WTC11 (cell line): Measurements from ENCODE around the gene KHDC4. TPM values are rescaled to one million over a fixed set of nuclear protein-coding genes. Genes with fewer than 3 reads are reported as not detected.

Experiments used
- ATAC-seq: fragments of 200-7000 bp; cut with Tn5 transposase; 2 replicates; pipeline ENCODE4 v1.10.0; 2021; ENCODE audit warnings: mild to moderate bottlenecking, moderate library complexity
- CTCF ChIA-PET: fragments of 300-600 bp; sonication (Branson Sonifier 250); formaldehyde crosslinking; loops from one replicate; lab custom pipeline; 2021; ENCODE audit warnings: antibody characterized with exemption; lab: Charles Lee
- POLR2A ChIA-PET: fragments of 350-600 bp; sonication (Branson Sonifier 250); formaldehyde crosslinking; loops from one replicate; lab custom pipeline; 2021; ENCODE audit warnings: antibody characterized with exemption; lab: Charles Lee
- DNase-seq: peaks from one replicate; pipeline ENCODE4 v3.0.0; 2021; ENCODE audit warnings: low spot score
- H3K27ac Mint-ChIP-seq: 2 replicates; pipeline ENCODE4 v1.8.0; 2021; ENCODE audit warnings: mixed read lengths
- H3K27me3 Mint-ChIP-seq: 2 replicates; pipeline ENCODE4 v1.8.0; 2021; ENCODE audit warnings: low read depth, mild to moderate bottlenecking, moderate library complexity, mixed read lengths
- H3K36me3 Mint-ChIP-seq: 2 replicates; pipeline ENCODE4 v1.8.0; 2021; ENCODE audit warnings: mixed read lengths
- H3K4me1 Mint-ChIP-seq: 2 replicates; pipeline ENCODE4 v1.8.0; 2022; ENCODE audit warnings: mixed read lengths
- H3K4me3 Mint-ChIP-seq: 2 replicates; pipeline ENCODE4 v1.8.0; 2021; ENCODE audit warnings: mild to moderate bottlenecking, moderate library complexity, mixed read lengths
- H3K9me3 Mint-ChIP-seq: 2 replicates; pipeline ENCODE4 v1.8.0; 2021; ENCODE audit warnings: mixed read lengths
- AFF4 ChIP-seq: sonication (generic); formaldehyde crosslinking; IDR thresholded peaks from 2 replicates; pipeline ENCODE4 v1.8.1; 2023; ENCODE audit warnings: mild to moderate bottlenecking, missing genetic modification reagents, borderline replicate concordance
- AR ChIP-seq: fragments of 250-450 bp; sonication (Bioruptor Pico); IDR thresholded peaks from 2 replicates; pipeline ENCODE4 v1.9.0; 2021; ENCODE audit warnings: mild to moderate bottlenecking
- ATF2 ChIP-seq: sonication (generic); formaldehyde crosslinking; IDR thresholded peaks from 2 replicates; pipeline ENCODE4 v1.8.1; 2022; ENCODE audit warnings: low read depth, missing genetic modification reagents, borderline replicate concordance
- ATF6 ChIP-seq: sonication (generic); formaldehyde crosslinking; IDR thresholded peaks from 2 replicates; pipeline ENCODE4 v1.8.1; 2023; ENCODE audit warnings: mild to moderate bottlenecking, missing genetic modification reagents
- CREB1 ChIP-seq: sonication (generic); formaldehyde crosslinking; IDR thresholded peaks from 2 replicates; pipeline ENCODE4 v1.8.0; 2023; ENCODE audit warnings: mild to moderate bottlenecking, missing genetic modification reagents
- ELF4 ChIP-seq: sonication (generic); formaldehyde crosslinking; IDR thresholded peaks from 2 replicates; pipeline ENCODE4 v1.8.1; 2022; ENCODE audit warnings: low read depth, mild to moderate bottlenecking, moderate library complexity, missing genetic modification reagents
- EMX1 ChIP-seq: fragments of 250-450 bp; sonication (Bioruptor Pico); IDR thresholded peaks from 2 replicates; pipeline ENCODE4 v1.8.0; 2021; ENCODE audit warnings: mild to moderate bottlenecking
- FOXP1 ChIP-seq: sonication (generic); formaldehyde crosslinking; IDR thresholded peaks from 2 replicates; pipeline ENCODE4 v1.8.0; 2022; ENCODE audit warnings: missing genetic modification reagents, mild to moderate bottlenecking, moderate library complexity, borderline replicate concordance
- GABPB1 ChIP-seq: sonication (generic); formaldehyde crosslinking; IDR thresholded peaks from 2 replicates; pipeline ENCODE4 v1.8.1; 2023; ENCODE audit warnings: mild to moderate bottlenecking, missing genetic modification reagents
- GRHL2 ChIP-seq: fragments of 250-450 bp; sonication (Bioruptor Pico); IDR thresholded peaks from 2 replicates; pipeline ENCODE4 v1.8.0; 2022; ENCODE audit warnings: mild to moderate bottlenecking, moderate library complexity; ENCODE audit not compliant: insufficient replicate concordance, severe bottlenecking
- IRF1 ChIP-seq: sonication (generic); formaldehyde crosslinking; IDR thresholded peaks from 2 replicates; pipeline ENCODE4 v1.8.0; 2023; ENCODE audit warnings: missing genetic modification reagents
- JUN ChIP-seq: sonication (generic); formaldehyde crosslinking; IDR thresholded peaks from 2 replicates; pipeline ENCODE4 v1.8.0; 2023; ENCODE audit warnings: mild to moderate bottlenecking, missing genetic modification reagents
- KAT7 ChIP-seq: sonication (generic); formaldehyde crosslinking; IDR thresholded peaks from 2 replicates; pipeline ENCODE4 v1.8.1; 2023; ENCODE audit warnings: missing genetic modification reagents, mild to moderate bottlenecking, borderline replicate concordance
- NFYB ChIP-seq: sonication (generic); formaldehyde crosslinking; conservative IDR thresholded peaks from 2 replicates; pipeline ENCODE4 v1.8.0; 2022; ENCODE audit warnings: low read depth, missing genetic modification reagents
- SMAD4 ChIP-seq: sonication (generic); formaldehyde crosslinking; IDR thresholded peaks from 2 replicates; pipeline ENCODE4 v1.8.0; 2022; ENCODE audit warnings: mild to moderate bottlenecking, missing genetic modification reagents
- TCF7 ChIP-seq: sonication (generic); formaldehyde crosslinking; IDR thresholded peaks from 2 replicates; pipeline ENCODE4 v1.8.0; 2022; ENCODE audit warnings: mild to moderate bottlenecking, low read depth, missing genetic modification reagents, moderate library complexity
- USF1 ChIP-seq: sonication (generic); formaldehyde crosslinking; IDR thresholded peaks from 2 replicates; pipeline ENCODE4 v1.8.0; 2022; ENCODE audit warnings: mild to moderate bottlenecking, missing genetic modification reagents
- ZNF138 ChIP-seq: sonication (generic); formaldehyde crosslinking; conservative IDR thresholded peaks from 2 replicates; pipeline ENCODE4 v1.8.1; 2022; ENCODE audit warnings: mild to moderate bottlenecking, moderate library complexity, missing genetic modification reagents
- ZNF219 ChIP-seq: sonication (generic); formaldehyde crosslinking; IDR thresholded peaks from 2 replicates; pipeline ENCODE4 v1.8.0; 2023; ENCODE audit warnings: missing genetic modification reagents, mild to moderate bottlenecking, borderline replicate concordance
- ZNF232 ChIP-seq: sonication (generic); formaldehyde crosslinking; IDR thresholded peaks from 2 replicates; pipeline ENCODE4 v1.8.0; 2022; ENCODE audit warnings: mild to moderate bottlenecking, missing genetic modification reagents
- total RNA-seq: library from RNA; stranded (reverse); gene quantifications from 3 replicates; pipeline ENCODE4 v1.2.3, GENCODE V29; 2021

The KHDC4 gene
- total RNA-seq, 1 experiment from 2014 or later: 64.4 TPM

- Mint-ChIP-seq H3K4me1 (no peaks in the 10 kb centered on the region), H3K27me3 (no peaks in the 10 kb centered on the region), H3K36me3 (peaks cover 59% of the 10 kb centered on the region), H3K4me3 (no peak overlapping the region), H3K9me3 (no peaks in the 10 kb centered on the region)
- CTCF ChIA-PET: no interaction called here
- DNase-seq: no peak
- no peak for TF ChIP-seq GABPB1 (CRISPR knock-in tag)
- no peak for TF ChIP-seq AFF4 (CRISPR knock-in tag)
- TF ChIP-seq ATF2: no peak
- no peak for TF ChIP-seq ZNF232
- TF ChIP-seq IRF1: no peak
- no peak for TF ChIP-seq TCF7 (CRISPR knock-in tag)
- no peak for TF ChIP-seq CREB1
- TF ChIP-seq NFYB (CRISPR knock-in tag): no peak
- TF ChIP-seq ELF4: no peak
- TF ChIP-seq ZNF138: no peak
- no peak for TF ChIP-seq EMX1
- no peak for TF ChIP-seq KAT7 (CRISPR knock-in tag)
- TF ChIP-seq FOXP1 (CRISPR knock-in tag): no peak
- no peak for TF ChIP-seq USF1
- no peak for TF ChIP-seq ATF6
- no peak for TF ChIP-seq ZNF219 (CRISPR knock-in tag)
- no peak for TF ChIP-seq JUN
- TF ChIP-seq GRHL2 (CRISPR knock-in tag): no peak
- no peak for TF ChIP-seq AR (CRISPR knock-in tag)
- TF ChIP-seq SMAD4: no peak
- TF ChIP-seq, all 79 proteins: peak for 0
- no peak overlapping the region for H3K27ac Mint-ChIP-seq
- POLR2A ChIA-PET: no interaction called here
- ATAC-seq: no peak
Measured at GRCh38 chr1:155899683-155900082, 34.5 kb downstream of the KHDC4 start.
